OCI-M1 (cell line): ENCODE data around the gene CRELD1.
"Not testable (repeated sequence)": the region's sequence is repeated elsewhere in the genome, so short reads cannot be mapped to it uniquely, and the experiment has no call there.

ENCODE experiments used
- DNase-seq: peaks from one replicate; lab custom pipeline; 2025; lab: John Stamatoyannopoulos, UW

CRELD1 gene

GRCh38 chr3:9933561-9934234 is at the start of gene CRELD1:
CRELD1 (plus strand) TSS chr3:9933834; CDS start chr3:9934439, 605 bp downstream.
- DNase-seq: peak; percentile 99

GRCh38 chr3:9884555-9885165 is 49.0 kb upstream of the CRELD1 start:
- DNase-seq: peak; percentile 71

- no peak for DNase-seq
These were observed 47.3 kb upstream of the CRELD1 start for GRCh38 chr3:9886328-9886727.

- DNase-seq: peak; percentile 72
These were observed 46.2 kb upstream of the CRELD1 start for GRCh38 chr3:9887480-9887879.

- no peak for DNase-seq
These were observed 45.1 kb upstream of the CRELD1 start for GRCh38 chr3:9888540-9888939.

- DNase-seq: no peak
These were observed 44.2 kb upstream of the CRELD1 start for GRCh38 chr3:9889405-9889804.

GRCh38 chr3:9890249-9891071 is 43.2 kb upstream of the CRELD1 start, which contains the start of gene JAGN1:
JAGN1 (plus strand) TSS chr3:9890610; CDS start chr3:9890723, 113 bp downstream.
- DNase-seq: peak; percentile 96

GRCh38 chr3:9891072-9891622 is 42.5 kb upstream of the CRELD1 start:
- DNase-seq: no peak

- no peak for DNase-seq
These were observed 39.9 kb upstream of the CRELD1 start for GRCh38 chr3:9893739-9894138.

GRCh38 chr3:9895715-9896114 is 37.9 kb upstream of the CRELD1 start:
- not testable (repeated sequence) for DNase-seq

- DNase-seq: not testable (repeated sequence)
These were observed 36.8 kb upstream of the CRELD1 start for GRCh38 chr3:9896755-9897407.

- peak; percentile 34 for DNase-seq
These were observed 35.9 kb upstream of the CRELD1 start for GRCh38 chr3:9897408-9898372.

- no peak for DNase-seq
These were observed 35.0 kb upstream of the CRELD1 start for GRCh38 chr3:9898467-9899241.

- DNase-seq: no peak
These were observed 34.3 kb upstream of the CRELD1 start for GRCh38 chr3:9899289-9899791.

- not testable (repeated sequence) for DNase-seq
These were observed 32.6 kb upstream of the CRELD1 start for GRCh38 chr3:9900965-9901415.

- no peak for DNase-seq
These were observed 31.7 kb upstream of the CRELD1 start for GRCh38 chr3:9901967-9902366.

- no peak for DNase-seq
These were observed 31.0 kb upstream of the CRELD1 start, which contains the start of gene IL17RE for GRCh38 chr3:9902372-9903237. IL17RE (plus strand) TSS chr3:9902848; CDS start chr3:9902933, 85 bp downstream.

GRCh38 chr3:9903238-9903624 is 30.4 kb upstream of the CRELD1 start:
- no peak for DNase-seq

GRCh38 chr3:9903904-9904303 is 29.7 kb upstream of the CRELD1 start:
- DNase-seq: no peak
